IMR-90 (cell line): ENCODE results near the gene SCNN1B. TPM values are rescaled to one million over a fixed set of nuclear protein-coding genes. Genes with fewer than 3 reads are reported as not detected.

Source experiments
- ATAC-seq: fragments of 200-7000 bp; cut with Tn5 transposase; 2 replicates; pipeline ENCODE4 v1.9.1; 2020; ENCODE audit warnings: low read depth, mild to moderate bottlenecking, moderate library complexity
- BruUV-seq: library from RNA; stranded (reverse); fragments of 400-500 nt; replicated peaks from 2 replicates; lab custom pipeline; 2021; lab: Mats Ljungman, UMichigan
- CTCF ChIA-PET: fragments of 300-600 bp; formaldehyde crosslinking; extraction: SDS; loops from one replicate; lab custom pipeline; 2021; ENCODE audit warnings: antibody characterized with exemption; lab: Yijun Ruan, JAX
- POLR2A ChIA-PET: fragments of 300-600 bp; sonication (Branson Sonifier 250); formaldehyde crosslinking; loops from one replicate; lab custom pipeline; 2022; ENCODE audit warnings: antibody characterized with exemption; ENCODE audit not compliant: unreplicated experiment; lab: Charles Lee
- DNase-seq: peaks from one replicate; pipeline ENCODE4 v3.0.0; 2013
- H2AFZ ChIP-seq: replicated peaks from 2 replicates; pipeline ENCODE3; 2013; ENCODE audit warnings: low read length, mild to moderate bottlenecking; ENCODE audit not compliant: poor library complexity
- H2AK5ac ChIP-seq: 2 replicates; pipeline ENCODE4 v1.6.1; 2013; ENCODE audit warnings: low read depth, low read length, inconsistent platforms
- H2AK9ac ChIP-seq: replicated peaks from 2 replicates; pipeline ENCODE3; 2013; ENCODE audit warnings: mild to moderate bottlenecking, low read depth, low read length, moderate library complexity; ENCODE audit not compliant: poor library complexity
- H2BK120ac ChIP-seq: 2 replicates; pipeline ENCODE4 v1.6.1; 2013; ENCODE audit warnings: low read depth, low read length, inconsistent platforms
- H2BK15ac ChIP-seq: 3 replicates; pipeline ENCODE4 v1.6.1; 2013; ENCODE audit warnings: low read depth, low read length, inconsistent platforms
- H2BK20ac ChIP-seq: 2 replicates; pipeline ENCODE4 v1.6.1; 2013; ENCODE audit warnings: low read depth, mild to moderate bottlenecking, inconsistent platforms, low read length, moderate library complexity
- H2BK5ac ChIP-seq: 2 replicates; pipeline ENCODE4 v1.6.1; 2013; ENCODE audit warnings: mild to moderate bottlenecking, low read depth, low read length, inconsistent platforms; ENCODE audit not compliant: poor library complexity, severe bottlenecking
- H3K14ac ChIP-seq: replicated peaks from 2 replicates; pipeline ENCODE4 v1.6.1; 2013; ENCODE audit warnings: low read depth, low read length, inconsistent platforms
- H3K18ac ChIP-seq: 2 replicates; pipeline ENCODE4 v1.6.1; 2013; ENCODE audit warnings: low read depth, low read length, control low read depth
- H3K23ac ChIP-seq: 2 replicates; pipeline ENCODE4 v1.6.1; 2013; ENCODE audit warnings: low read depth, low read length, inconsistent platforms
- H3K27ac ChIP-seq: 2 replicates; pipeline ENCODE4 v1.5.1; 2013; ENCODE audit warnings: mild to moderate bottlenecking, control low read depth, low read length; ENCODE audit not compliant: insufficient read depth
- H3K27me3 ChIP-seq: 2 replicates; pipeline ENCODE4 v1.6.1; 2013; ENCODE audit warnings: low read length; ENCODE audit not compliant: control insufficient read depth, insufficient read depth
- H3K36me3 ChIP-seq: 2 replicates; pipeline ENCODE4 v1.6.1; 2013; ENCODE audit warnings: low read length, mixed read lengths; ENCODE audit not compliant: control insufficient read depth, insufficient read depth
- H3K4ac ChIP-seq: 2 replicates; pipeline ENCODE4 v1.6.1; 2013; ENCODE audit warnings: low read depth, low read length, inconsistent platforms
- H3K4me1 ChIP-seq: 2 replicates; pipeline ENCODE4 v1.6.1; 2013; ENCODE audit warnings: low read length, mixed read lengths; ENCODE audit not compliant: control insufficient read depth, insufficient read depth
- H3K4me2 ChIP-seq: 2 replicates; pipeline ENCODE4 v1.6.1; 2013; ENCODE audit warnings: low read depth, mild to moderate bottlenecking, control low read depth, low read length, moderate library complexity
- H3K4me3 ChIP-seq: 2 replicates; pipeline ENCODE4 v1.5.1; 2013; ENCODE audit warnings: low read depth, mild to moderate bottlenecking, control low read depth, low read length, moderate library complexity; ENCODE audit not compliant: insufficient read depth
- H3K56ac ChIP-seq: 2 replicates; pipeline ENCODE4 v1.6.1; 2013; ENCODE audit warnings: low read length, inconsistent platforms; ENCODE audit not compliant: insufficient read depth; ENCODE audit errors: extremely low read depth
- H3K79me1 ChIP-seq, 2 experiments: 2 replicates each; pipeline ENCODE4 v1.6.1; 2013; ENCODE audit warnings: low read length in 2 of 2, inconsistent platforms in 1 of 2, low read depth in 1 of 2
- H3K9ac ChIP-seq: 2 replicates; pipeline ENCODE4 v1.6.1; 2013; ENCODE audit warnings: low read depth, low read length, control low read depth
- H3K9me1 ChIP-seq: 2 replicates; pipeline ENCODE4 v1.6.1; 2013; ENCODE audit warnings: low read length, inconsistent platforms; ENCODE audit not compliant: insufficient read depth
- H3K9me3 ChIP-seq: 2 replicates; pipeline ENCODE4 v1.6.1; 2013; ENCODE audit warnings: low read length; ENCODE audit not compliant: control insufficient read depth, insufficient read depth
- H4K20me1 ChIP-seq: 2 replicates; pipeline ENCODE4 v1.6.1; 2013; ENCODE audit warnings: low read length, inconsistent platforms; ENCODE audit not compliant: insufficient read depth
- H4K5ac ChIP-seq: 2 replicates; pipeline ENCODE4 v1.6.1; 2013; ENCODE audit warnings: mild to moderate bottlenecking, low read depth, low read length, control low read depth
- H4K8ac ChIP-seq, 2 experiments: 2 replicates each; pipeline ENCODE4 v1.6.1; 2013; ENCODE audit warnings: low read depth in 2 of 2, low read length in 2 of 2, control low read depth in 1 of 2, inconsistent platforms in 1 of 2
- H4K91ac ChIP-seq: 2 replicates; pipeline ENCODE4 v1.6.1; 2013; ENCODE audit warnings: low read depth, low read length, inconsistent platforms; ENCODE audit not compliant: insufficient read depth
- CTCF ChIP-seq: conservative IDR thresholded peaks from 2 replicates; pipeline ENCODE4 v1.5.1; 2012; ENCODE audit warnings: mild to moderate bottlenecking, low read depth, low read length, improper control_type of control experiment
- RAD21 ChIP-seq: IDR thresholded peaks from 2 replicates; pipeline ENCODE4 v1.6.1; 2012; ENCODE audit warnings: low read length, improper control_type of control experiment
- WGBS, 2 experiments: methylation state at CpG; one replicate each; pipeline versions ENCODE4 v1.1.5 to v1.1.7; 2013; ENCODE audit warnings: missing lambda C conversion rate in 2 of 2; ENCODE audit not compliant: insufficient read length in 1 of 2; ENCODE audit errors: extremely low coverage in 2 of 2; 5-methylcytosine and 5-hydroxymethylcytosine counted together
- dilution Hi-C: fragments of 300-500 bp; cut with HindIII; formaldehyde crosslinking; loops from one replicate; pipeline ENCODE4 v1.14.3; 2018; ENCODE audit warnings: low sequenced_read_pairs; ENCODE audit not compliant: unreplicated experiment
- in situ Hi-C: fragments of 300-500 bp; cut with MboI; formaldehyde crosslinking; loops from 3 replicates; pipeline ENCODE4 v1.14.3; 2019; ENCODE audit warnings: low sequenced_read_pairs, inconsistent platforms, mixed read lengths
- intact Hi-C: fragments of 100-400 bp; cut with micrococcal nuclease; formaldehyde crosslinking; loops from 2 replicates; pipeline ENCODE4 v1.10.0; 2022
- polyA plus RNA-seq, 3 experiments: library from polyadenylated mRNA; depleted of rRNA; stranded (reverse); fragments of >200 nt; gene quantifications; 2 replicates each; pipeline ENCODE4 v1.2.3, GENCODE V29; 2012; ENCODE audit warnings: low replicate concordance in 1 of 3
- total RNA-seq: library from RNA; depleted of rRNA; stranded (reverse); fragments of >200 nt; gene quantifications from 2 replicates; pipeline ENCODE4 v1.2.3, GENCODE V29; 2012

Gene SCNN1B
- total and polyA plus RNA-seq, 2 of the 4 experiments (the other 2 are of a cell fraction) = not detected

DNA sequence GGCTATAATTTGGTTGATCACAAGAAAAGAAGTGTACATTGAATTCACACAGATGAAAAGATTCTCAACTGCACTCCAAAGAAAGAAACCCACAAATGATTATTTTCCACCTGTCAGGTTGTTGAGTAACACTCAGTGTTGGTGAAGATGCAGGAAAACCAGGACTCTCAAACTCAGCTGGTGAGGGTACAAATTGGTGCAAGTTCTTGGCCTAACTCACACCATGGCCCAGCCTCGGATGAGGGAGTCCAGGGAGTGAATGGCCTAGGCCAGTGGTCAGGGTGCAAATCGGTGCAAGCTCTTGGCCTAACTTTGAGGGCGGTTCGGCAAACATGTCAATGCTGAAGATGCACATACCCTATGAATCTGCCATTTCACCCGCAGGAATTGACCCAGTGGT, 8.6 kb downstream of the SCNN1B start:
- no peak for ATAC-seq
- H4K20me1 ChIP-seq = no peaks in the 10 kb centered on the region
- in situ Hi-C loops (no loop called here), dilution Hi-C loops (no loop called here), intact Hi-C loops (no loop called here)
- H3K9me1 ChIP-seq = no peaks in the 10 kb centered on the region
- no peak overlapping the region for H3K23ac ChIP-seq
- H3K4me1 ChIP-seq = no peaks in the 10 kb centered on the region
- ChIA-PET CTCF (interaction anchor here (0.6 to 0.7 kb wide), 2 partner anchors 25 to 243 kb away, joined by 3 read pairs; no protein-coding TSS in a partner anchor), POLR2A (no interaction called here)
- no peak overlapping the region for H2BK20ac ChIP-seq
- H3K9me3 ChIP-seq = no peaks in the 10 kb centered on the region
- BruUV-seq = no TSS peak
- no peak overlapping the region for H3K4ac ChIP-seq
- no peak overlapping the region for H3K4me3 ChIP-seq
- no peak overlapping the region for H2BK5ac ChIP-seq
- H4K91ac ChIP-seq = no peak overlapping the region
- H3K27ac ChIP-seq = no peak overlapping the region
- TF ChIP-seq RAD21 (no peak), CTCF (no peak)
- no peak overlapping the region for H4K5ac ChIP-seq
- no peaks in the 10 kb centered on the region for H3K27me3 ChIP-seq
- WGBS, 2 experiments = 20% methylated on average over 1 of the region's 5 CpGs; no CpG with 5 or more reads in 1 of the 2 experiments
- no peak overlapping the region for H3K4me2 ChIP-seq
- H3K14ac ChIP-seq = no peak overlapping the region
- no peaks in the 10 kb centered on the region for H3K79me1 ChIP-seq
- no peak overlapping the region for H2AK5ac ChIP-seq
- H3K36me3 ChIP-seq = no peaks in the 10 kb centered on the region
- no peak overlapping the region for H2BK15ac ChIP-seq
- no peak overlapping the region for H2BK120ac ChIP-seq
- DNase-seq = no peak
- no peak overlapping the region for H4K8ac ChIP-seq
- H2AK9ac ChIP-seq = no peak overlapping the region
- no peak overlapping the region for H2AFZ ChIP-seq
- H3K56ac ChIP-seq = no peak overlapping the region
- H3K9ac ChIP-seq = no peak overlapping the region
- H3K18ac ChIP-seq = no peak overlapping the region
